SK-N-DZ (cell line): Measurements from ENCODE around the gene MIP. TPM values are rescaled to one million over a fixed set of nuclear protein-coding genes. Genes with fewer than 3 reads are reported as not detected.
"Not testable (repeated sequence)": the region's sequence is repeated elsewhere in the genome, so short reads cannot be mapped to it uniquely, and the experiment has no call there.

Experiments
- DNase-seq: peaks from one replicate; pipeline ENCODE4 v3.0.0-alpha.2; 2015; ENCODE audit warnings: low spot score
- polyA plus RNA-seq, 2 experiments: library from polyadenylated mRNA; depleted of rRNA; stranded (reverse); fragments of >200 nt; gene quantifications; 2 replicates each; pipeline ENCODE4 v1.2.3, GENCODE V29; 2014

Gene MIP
- not detected in 2 replicates for polyA plus RNA-seq (2014; cell fraction: cytosol; rRNA removed)
- not detected in 2 replicates for polyA plus RNA-seq (2014; cell fraction: nucleus; rRNA removed)

GRCh38 chr12:56454557-56454956 lies at the start of gene MIP:
Gene MIP, minus strand, starts transcription at chr12:56454657. Its CDS starts 44 bp downstream, at chr12:56454613.
- no peak for DNase-seq

- DNase-seq, result peak; percentile 83
Measured at GRCh38 chr12:56499879-56500278, 45.4 kb upstream of the MIP start.

GRCh38 chr12:56499452-56499851 lies 45.0 kb upstream of the MIP start:
- not testable (repeated sequence) for DNase-seq

GRCh38 chr12:56498126-56498902 lies 43.9 kb upstream of the MIP start:
- not testable (repeated sequence) for DNase-seq

GRCh38 chr12:56496704-56497103 lies 42.2 kb upstream of the MIP start:
- DNase-seq, result peak; percentile 40

- DNase-seq, result not testable (repeated sequence)
Measured at GRCh38 chr12:56494481-56494880, 40.0 kb upstream of the MIP start.

- not testable (repeated sequence) for DNase-seq
Measured at GRCh38 chr12:56494106-56494415, 39.6 kb upstream of the MIP start.

- DNase-seq, result not testable (repeated sequence)
Measured at GRCh38 chr12:56493409-56494105, 39.1 kb upstream of the MIP start.

GRCh38 chr12:56490360-56490759 lies 35.9 kb upstream of the MIP start:
- no peak for DNase-seq

GRCh38 chr12:56488041-56488955 lies 33.8 kb upstream of the MIP start, which contains the start of gene GLS2:
Gene GLS2, minus strand, starts transcription at chr12:56488161. Its CDS starts 43 bp downstream, at chr12:56488118.
- DNase-seq, result peak; percentile 66

GRCh38 chr12:56487448-56488040 lies 33.1 kb upstream of the MIP start:
- no peak for DNase-seq

- DNase-seq, result no peak
Measured at GRCh38 chr12:56486694-56487093, 32.2 kb upstream of the MIP start.

GRCh38 chr12:56484566-56484965 lies 30.1 kb upstream of the MIP start:
- no peak for DNase-seq

GRCh38 chr12:56479625-56480024 lies 25.2 kb upstream of the MIP start:
- no peak for DNase-seq

- no peak for DNase-seq
Measured at GRCh38 chr12:56477521-56478225, 23.2 kb upstream of the MIP start.

- DNase-seq, result no peak
Measured at GRCh38 chr12:56476972-56477432, 22.5 kb upstream of the MIP start.

- no peak for DNase-seq
Measured at GRCh38 chr12:56476143-56476542, 21.7 kb upstream of the MIP start.

GRCh38 chr12:56474389-56474788 lies 19.9 kb upstream of the MIP start:
- DNase-seq, result no peak

- DNase-seq, result peak; percentile 32
Measured at GRCh38 chr12:56469007-56469930, 14.8 kb upstream of the MIP start.
